Type B pancreatic cell (in vitro differentiated cells): ENCODE data around the gene TBRG4. TPM values are rescaled to one million over a fixed set of nuclear protein-coding genes. Genes with fewer than 3 reads are reported as not detected.

Source experiments
- DNase-seq: peaks from one replicate; pipeline ENCODE4 v3.0.0; 2021; ENCODE audit warnings: mixed read lengths; ENCODE audit not compliant: unreplicated experiment; ENCODE audit errors: extremely low spot score
- H3K27ac Mint-ChIP-seq: 2 replicates; pipeline ENCODE4 v1.8.0; 2021; ENCODE audit warnings: mild to moderate bottlenecking, mixed read lengths
- H3K27me3 Mint-ChIP-seq: 2 replicates; pipeline ENCODE4 v1.8.0; 2021; ENCODE audit warnings: mixed read lengths
- H3K36me3 Mint-ChIP-seq: 2 replicates; pipeline ENCODE4 v1.8.0; 2021; ENCODE audit warnings: mixed read lengths
- H3K4me1 Mint-ChIP-seq: one replicate; pipeline ENCODE4 v1.8.0; 2021; ENCODE audit warnings: mixed read lengths; ENCODE audit not compliant: unreplicated experiment
- H3K4me3 Mint-ChIP-seq: 2 replicates; pipeline ENCODE4 v1.8.0; 2021; ENCODE audit warnings: mild to moderate bottlenecking, mixed read lengths
- H3K9me3 Mint-ChIP-seq: 2 replicates; pipeline ENCODE4 v1.8.0; 2021; ENCODE audit warnings: mixed read lengths
- CTCF ChIP-seq: fragments of 200-600 bp; sonication (generic); conservative IDR thresholded peaks from 2 replicates; pipeline ENCODE4 v1.5.0; 2021; ENCODE audit warnings: antibody characterized with exemption, mild to moderate bottlenecking
- total RNA-seq: library from RNA; stranded (reverse); gene quantifications from 2 replicates; pipeline ENCODE4 v1.2.1, GENCODE V29; 2021; ENCODE audit warnings: low replicate concordance

TBRG4 gene
- total RNA-seq, 1 donor from 2014 or later: 88.2 TPM

- Mint-ChIP-seq H3K27me3 (no peaks in the 10 kb centered on the region), H3K4me1 (no peaks in the 10 kb centered on the region), H3K4me3 (no peak overlapping the region), H3K9me3 (no peaks in the 10 kb centered on the region), H3K27ac (no peak overlapping the region), H3K36me3 (peaks cover 5% of the 10 kb centered on the region)
- no peak for DNase-seq
- no peak for TF ChIP-seq CTCF
These were observed 11.4 kb downstream of the TBRG4 start for GRCh38 chr7:45099891-45100760.

- Mint-ChIP-seq H3K36me3 (peaks cover 5% of the 10 kb centered on the region), H3K27ac (no peak overlapping the region), H3K9me3 (no peaks in the 10 kb centered on the region), H3K27me3 (no peaks in the 10 kb centered on the region), H3K4me3 (no peak overlapping the region), H3K4me1 (no peaks in the 10 kb centered on the region)
- no peak for TF ChIP-seq CTCF
- DNase-seq: no peak
These were observed 12.3 kb downstream of the TBRG4 start for GRCh38 chr7:45098983-45099839.

GRCh38 chr7:45092931-45093235, 18.6 kb downstream of the TBRG4 start:
- Mint-ChIP-seq H3K9me3 (no peaks in the 10 kb centered on the region), H3K4me1 (no peaks in the 10 kb centered on the region), H3K4me3 (no peak overlapping the region), H3K27ac (no peak overlapping the region), H3K27me3 (peaks cover 9% of the 10 kb centered on the region), H3K36me3 (no peaks in the 10 kb centered on the region)
- no peak for TF ChIP-seq CTCF
- DNase-seq: no peak

- Mint-ChIP-seq H3K9me3 (no peaks in the 10 kb centered on the region), H3K4me1 (no peaks in the 10 kb centered on the region), H3K4me3 (no peak overlapping the region), H3K36me3 (no peaks in the 10 kb centered on the region), H3K27me3 (peaks cover 9% of the 10 kb centered on the region), H3K27ac (no peak overlapping the region)
- no peak for DNase-seq
- TF ChIP-seq CTCF: no peak
These were observed 19.2 kb downstream of the TBRG4 start for GRCh38 chr7:45092100-45092930.

GRCh38 chr7:45089341-45089891, 22.1 kb downstream of the TBRG4 start:
- Mint-ChIP-seq H3K27me3 (peaks cover 9% of the 10 kb centered on the region), H3K36me3 (no peaks in the 10 kb centered on the region), H3K27ac (no peak overlapping the region), H3K9me3 (no peaks in the 10 kb centered on the region), H3K4me1 (no peaks in the 10 kb centered on the region), H3K4me3 (peak overlapping the region; percentile 85)
- DNase-seq: no peak
- TF ChIP-seq CTCF: no peak
